ENCODE data around the gene AFDN. TPM values are rescaled to one million over a fixed set of nuclear protein-coding genes. Genes with fewer than 3 reads are reported as not detected.

Gene AFDN
- total RNA-seq, 4 donors from 2014 or later, result 196 to 311 (median 224) TPM

- no peak overlapping the region for H3K27ac ChIP-seq
- no peaks in the 10 kb centered on the region for H3K4me1 ChIP-seq
- no peak for DNase-seq
- TF ChIP-seq POLR2A (IDR thresholded peaks at IDR 0.05), result no peak
- TF ChIP-seq CTCF (IDR thresholded peaks at IDR 0.05), result no peak
- no peaks in the 10 kb centered on the region for H3K9me3 ChIP-seq
- intact Hi-C loops (cut with DNase I), result no loop called here
- peaks cover 68 to 77% of the 10 kb centered on the region in 2 donors for H3K36me3 ChIP-seq
- WGBS, 2 donors, result 94 to 98% methylated on average over 1 of the region's 1 CpG
- H3K4me3 ChIP-seq (replicated peaks in 1 of 3), result no peak overlapping the region
- no peaks in the 10 kb centered on the region for H3K27me3 ChIP-seq
Observed at GRCh38 chr6:167947716-167948115, 121.0 kb downstream of the AFDN start.

GRCh38 chr6:167948716-167949115, 122.0 kb downstream of the AFDN start:
- Histone ChIP-seq H3K27ac (no peak overlapping the region), H3K27me3 (no peaks in the 10 kb centered on the region), H3K4me1 (no peaks in the 10 kb centered on the region), H3K9me3 (no peaks in the 10 kb centered on the region), H3K36me3 (peaks cover 66 to 71% of the 10 kb centered on the region in 2 donors), H3K4me3 (replicated peaks in 1 of 3) (no peak overlapping the region)
- no peak for DNase-seq
- intact Hi-C loops (cut with DNase I), result no loop called here
- TF ChIP-seq POLR2A (IDR thresholded peaks at IDR 0.05) (no peak), CTCF (IDR thresholded peaks at IDR 0.05) (no peak)
- WGBS, 2 donors, result 88 to 94% methylated on average over 4 of the region's 4 CpGs

GRCh38 chr6:167949121-167949684, 122.5 kb downstream of the AFDN start:
- H3K36me3 ChIP-seq, result peaks cover 62 to 66% of the 10 kb centered on the region in 2 donors
- DNase-seq, result no peak
- no peak overlapping the region for H3K27ac ChIP-seq
- 86 to 87% methylated on average over 7 of the region's 7 CpGs for WGBS, 2 donors
- H3K4me3 ChIP-seq (replicated peaks in 1 of 3), result no peak overlapping the region
- intact Hi-C loops (cut with DNase I), result no loop called here
- TF ChIP-seq CTCF (IDR thresholded peaks at IDR 0.05), result no peak
- TF ChIP-seq POLR2A (IDR thresholded peaks at IDR 0.05), result no peak
- no peaks in the 10 kb centered on the region for H3K4me1 ChIP-seq
- H3K9me3 ChIP-seq, result no peaks in the 10 kb centered on the region
- H3K27me3 ChIP-seq, result no peaks in the 10 kb centered on the region

GRCh38 chr6:167951781-167952511, 125.2 kb downstream of the AFDN start:
- TF ChIP-seq POLR2A (IDR thresholded peaks at IDR 0.05) (no peak), CTCF (IDR thresholded peaks at IDR 0.05) (no peak)
- intact Hi-C loops (cut with DNase I), result no loop called here
- Histone ChIP-seq H3K27ac (no peak overlapping the region), H3K27me3 (no peaks in the 10 kb centered on the region), H3K4me3 (replicated peaks in 1 of 3) (no peak overlapping the region), H3K4me1 (peaks cover 0 to 2% of the 10 kb centered on the region in 2 donors), H3K9me3 (no peaks in the 10 kb centered on the region), H3K36me3 (peaks cover 41 to 43% of the 10 kb centered on the region in 2 donors)
- DNase-seq, result no peak
- WGBS, 2 donors, result 93 to 96% methylated on average over 29 of the region's 29 CpGs

- Histone ChIP-seq H3K27ac (no peak overlapping the region), H3K27me3 (no peaks in the 10 kb centered on the region), H3K4me3 (replicated peaks in 1 of 3) (no peak overlapping the region), H3K4me1 (peaks cover 0 to 7% of the 10 kb centered on the region in 2 donors), H3K36me3 (peaks cover 40 to 43% of the 10 kb centered on the region in 2 donors), H3K9me3 (no peaks in the 10 kb centered on the region)
- intact Hi-C loops (cut with DNase I), result no loop called here
- WGBS, 2 donors, result 95 to 97% methylated on average over 1 of the region's 1 CpG
- DNase-seq, result no peak
- TF ChIP-seq POLR2A (IDR thresholded peaks at IDR 0.05) (no peak), CTCF (IDR thresholded peaks at IDR 0.05) (no peak)
Observed at GRCh38 chr6:167952512-167952859, 125.8 kb downstream of the AFDN start.

Measured in thyroid gland (tissue), 4 donors.